HG03521 (cell line): ENCODE data around the gene ADAMTSL5.
A peak's percentile ranks its signal among the peaks of the same experiment; 100 is the strongest.
"Not testable (repeated sequence)": the region's sequence is repeated elsewhere in the genome, so short reads cannot be mapped to it uniquely, and the experiment has no call there.

Experiments
- ATAC-seq: cut with Tn5 transposase; IDR thresholded peaks from one replicate; pipeline ENCODE4 v1.9.1; 2021; ENCODE audit warnings: mild to moderate bottlenecking, moderate library complexity; ENCODE audit not compliant: unreplicated experiment

ADAMTSL5 gene

DNA sequence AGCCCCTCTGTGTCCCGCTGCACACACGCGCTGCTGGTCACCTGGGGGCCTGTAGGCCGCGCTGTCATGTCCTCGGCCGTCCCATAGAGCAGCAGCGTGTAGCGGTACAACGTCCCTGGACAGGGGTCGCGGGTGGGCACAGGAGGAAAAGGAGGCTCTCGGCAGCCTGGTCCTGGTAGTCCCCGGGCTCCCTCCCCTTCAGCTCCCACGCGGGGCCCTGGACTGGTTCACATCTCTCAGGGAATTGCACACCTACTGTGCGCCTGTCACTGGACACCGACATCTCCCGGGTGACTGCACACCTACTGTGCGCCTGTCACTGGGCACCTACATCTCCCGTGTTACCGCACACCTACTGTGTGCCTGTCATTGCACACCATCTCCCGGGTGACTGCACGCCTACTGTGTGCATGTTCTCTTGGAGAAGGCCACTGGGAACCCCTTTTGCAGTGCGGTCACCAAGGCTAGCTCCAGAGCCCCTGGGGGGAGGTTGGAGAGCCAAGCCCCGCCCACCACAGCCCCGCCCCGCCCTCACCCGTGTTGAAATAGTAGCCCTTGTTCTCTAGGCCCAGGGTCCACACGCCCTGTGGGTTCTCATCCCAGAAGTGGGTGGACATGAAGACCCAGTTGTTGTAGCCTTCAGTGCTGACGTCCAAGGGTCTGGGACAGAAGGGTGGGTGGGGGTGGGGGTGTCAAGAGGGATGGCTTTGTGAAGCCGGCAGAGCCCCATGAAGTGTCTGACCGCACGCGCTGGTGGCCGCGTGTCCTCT, 30.3 kb downstream of the ADAMTSL5 start:
- no peak for ATAC-seq

DNA sequence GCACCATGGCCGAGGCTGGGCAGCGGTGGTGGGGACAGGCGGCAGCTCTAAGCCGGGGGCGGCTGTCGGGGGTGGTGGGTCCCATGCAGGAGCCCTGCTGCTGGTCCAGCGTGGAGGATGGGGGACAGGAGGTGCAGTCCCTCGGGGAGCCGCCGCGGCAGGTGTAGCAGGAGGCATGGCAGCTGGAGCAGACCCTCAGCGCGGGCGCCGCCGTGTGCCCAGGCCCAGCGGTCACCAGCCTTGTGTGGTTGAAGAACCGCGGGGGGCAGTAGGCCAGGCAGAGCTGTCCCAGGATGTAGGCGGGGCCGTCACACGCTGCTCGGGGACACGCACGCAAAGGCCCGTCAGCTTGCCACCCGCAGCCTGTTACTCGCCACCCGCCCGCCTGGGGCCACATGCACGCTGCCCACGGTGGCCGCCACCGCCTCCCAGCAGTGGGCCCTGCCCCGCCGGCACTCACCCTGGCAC, 30.9 kb downstream of the ADAMTSL5 start:
- no peak for ATAC-seq

DNA sequence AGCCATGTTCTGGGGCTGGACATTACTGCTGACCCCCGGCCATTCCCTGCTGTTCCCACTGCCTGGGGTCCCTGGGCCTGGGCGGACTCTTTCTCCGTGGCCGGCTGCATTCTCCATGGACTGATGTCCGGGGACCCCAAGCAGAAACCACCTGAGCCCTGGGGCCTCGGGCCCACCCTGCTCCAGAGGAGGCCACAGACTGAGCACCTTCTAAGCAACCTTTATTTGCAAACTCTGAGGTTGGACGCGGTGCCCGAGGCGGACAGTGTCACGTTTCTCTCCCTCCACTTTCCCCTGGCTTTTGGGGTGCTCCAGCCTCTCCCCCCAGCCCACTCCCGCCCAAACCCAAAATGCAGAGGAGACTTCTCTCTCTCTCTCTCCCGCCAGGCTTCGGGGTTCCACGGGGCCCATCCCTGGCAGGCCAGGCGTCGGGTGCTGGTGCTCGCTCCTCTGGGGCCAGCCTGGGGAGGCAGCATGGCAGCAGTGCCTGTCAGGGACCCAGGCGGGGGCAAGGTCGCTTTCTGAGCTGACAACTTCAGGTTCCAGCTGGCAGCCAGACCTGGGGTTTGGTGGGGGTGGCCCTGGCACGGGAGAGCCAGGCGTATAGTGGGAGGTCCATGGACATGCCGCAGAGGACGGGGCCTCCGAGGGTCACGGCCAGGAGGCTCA, 31.5 kb downstream of the ADAMTSL5 start:
- ATAC-seq: no peak

- ATAC-seq: peak; percentile 78
Observed at GRCh38 chr19:1478934-1479707, 33.7 kb downstream of the ADAMTSL5 start, which contains the start of gene C19orf25. Gene C19orf25, minus strand, starts transcription at chr19:1479215. Its CDS starts 312 bp downstream, at chr19:1478903.

GRCh38 chr19:1477056-1477455, 35.8 kb downstream of the ADAMTSL5 start:
- not testable (repeated sequence) for ATAC-seq

GRCh38 chr19:1475751-1476437, 36.9 kb downstream of the ADAMTSL5 start:
- no peak for ATAC-seq

DNA sequence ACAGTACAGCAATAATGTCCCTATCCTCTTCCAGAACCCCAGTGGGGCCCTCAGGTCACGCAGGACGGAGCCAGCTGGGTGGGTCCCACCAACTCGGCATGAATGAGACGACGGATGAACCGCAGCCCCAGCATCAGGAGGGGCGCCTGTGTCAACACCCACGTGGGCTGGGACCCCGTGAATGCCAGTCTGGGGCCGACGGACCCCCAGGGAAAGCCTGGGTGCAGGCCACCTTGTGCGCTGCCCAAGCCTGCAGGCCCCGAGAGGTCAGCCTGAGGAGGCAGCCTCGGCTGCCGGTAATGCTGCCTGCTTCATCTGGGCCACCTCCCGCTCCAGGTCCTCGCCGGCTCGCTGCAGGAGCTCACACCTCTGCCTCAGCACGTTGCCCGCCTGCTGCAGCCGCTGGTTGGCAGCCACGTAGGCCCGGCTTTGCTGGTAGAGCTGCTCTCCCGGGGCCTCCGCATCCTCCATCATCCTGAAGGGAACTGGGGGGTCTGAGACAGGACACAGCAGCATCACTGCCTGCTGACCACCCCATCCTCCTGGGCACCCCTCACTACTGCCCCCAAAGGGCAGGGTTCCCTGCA, 38.0 kb downstream of the ADAMTSL5 start:
- no peak for ATAC-seq

GRCh38 chr19:1474011-1474764, 38.6 kb downstream of the ADAMTSL5 start:
- ATAC-seq: no peak

DNA sequence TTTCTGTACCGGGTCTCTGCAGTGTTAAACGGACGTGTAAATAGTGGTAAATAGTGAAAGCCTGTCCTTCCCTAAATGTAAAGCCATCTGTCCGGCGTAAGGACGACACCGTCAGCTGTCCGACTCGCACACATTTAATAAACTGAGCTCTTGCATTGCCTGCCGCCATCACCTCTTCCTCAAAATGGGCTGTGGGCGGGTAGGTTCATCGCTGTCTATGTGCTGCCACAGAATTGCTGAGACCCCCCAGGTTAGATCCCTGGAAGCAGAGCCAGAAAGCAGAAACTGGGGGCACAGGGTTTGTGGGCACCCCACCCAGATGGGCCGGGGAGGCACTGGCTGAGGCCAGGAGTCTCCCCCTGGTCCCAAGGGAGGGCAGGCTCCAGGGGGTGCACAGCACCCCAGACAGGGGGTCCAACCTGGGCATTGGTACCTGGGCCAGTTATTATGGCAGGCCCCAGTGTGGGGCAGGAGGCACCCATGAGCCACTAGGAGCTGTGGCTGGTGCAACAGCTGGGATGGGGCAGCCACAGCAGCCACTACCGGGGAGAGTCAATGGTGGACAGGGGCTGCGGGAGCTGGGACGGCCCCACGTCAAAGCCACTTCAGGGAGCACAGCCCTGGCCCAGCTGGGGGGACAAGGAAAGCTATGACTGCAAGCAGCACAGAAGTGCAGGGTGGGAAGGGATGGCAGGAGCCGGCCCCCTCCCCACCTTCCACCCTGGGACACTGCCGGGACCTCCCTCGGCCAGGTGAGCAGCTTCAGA, 39.6 kb downstream of the ADAMTSL5 start:
- no peak for ATAC-seq

DNA sequence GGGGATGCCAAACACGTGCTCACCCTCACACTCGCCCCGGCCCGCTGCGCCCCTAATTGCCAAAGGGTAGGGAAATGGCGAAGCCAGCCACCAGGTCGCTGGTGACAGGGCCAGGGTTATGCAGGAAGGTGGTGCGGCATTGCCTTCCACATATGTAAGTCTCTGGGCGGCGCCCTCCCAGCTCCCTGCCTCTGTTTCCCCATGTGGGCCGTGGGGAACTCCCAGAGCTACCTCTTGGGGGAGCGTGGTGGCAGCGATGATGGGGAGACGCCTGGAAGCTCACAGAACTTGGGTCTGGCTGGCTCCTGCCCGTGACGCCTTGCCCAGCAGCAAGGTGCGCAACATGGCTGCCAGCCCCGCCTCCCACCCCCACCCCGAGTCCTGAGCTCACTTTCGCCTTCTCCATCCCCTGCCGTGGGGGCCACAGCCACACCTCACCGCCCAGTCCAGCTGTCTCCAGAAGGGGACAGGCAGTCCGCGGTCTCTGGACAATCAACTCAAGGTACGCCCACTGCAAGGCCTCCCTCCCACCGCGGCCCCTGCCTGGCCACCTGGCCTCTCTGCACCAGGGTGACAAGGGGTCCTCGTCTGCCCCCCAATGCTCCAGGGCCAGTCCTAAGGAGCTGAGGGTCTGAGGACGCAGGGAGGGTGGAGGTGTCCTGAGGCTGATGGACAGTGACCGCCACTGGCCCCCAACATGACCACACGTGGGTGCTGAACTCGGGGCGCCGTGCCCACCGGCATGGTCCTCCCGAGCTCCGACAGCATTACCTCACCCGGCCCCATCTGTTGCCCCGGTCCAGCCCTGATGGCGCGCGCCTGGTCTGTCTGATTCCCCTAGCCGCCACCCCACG, 40.4 kb downstream of the ADAMTSL5 start:
- no peak for ATAC-seq

GRCh38 chr19:1471515-1472160, 41.2 kb downstream of the ADAMTSL5 start:
- ATAC-seq: no peak

DNA sequence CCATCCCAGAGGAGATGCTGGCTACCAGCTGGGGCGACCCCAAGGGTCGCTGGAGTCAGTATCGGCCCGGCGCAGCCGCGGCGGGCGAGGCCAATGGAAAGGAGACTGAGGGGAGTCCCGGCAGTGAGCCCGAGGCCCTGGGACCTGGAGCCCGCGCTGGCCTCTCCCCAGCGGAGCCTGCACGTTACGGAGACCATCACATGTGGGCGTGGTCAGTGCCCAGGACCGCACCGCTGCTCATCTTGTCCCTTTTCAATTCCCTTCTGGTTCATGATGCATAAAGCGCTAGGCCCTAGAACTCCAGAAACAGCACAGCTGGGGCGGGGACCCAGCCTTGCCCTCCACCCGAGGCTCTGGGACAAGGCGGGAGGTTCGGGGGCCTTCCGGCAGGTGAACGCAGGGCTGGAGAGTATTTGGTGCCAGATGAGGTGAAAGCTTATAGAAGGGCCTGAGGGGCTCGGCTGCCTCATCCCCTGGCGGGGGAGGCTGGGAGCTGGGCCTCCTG, 41.8 kb downstream of the ADAMTSL5 start:
- no peak for ATAC-seq

GRCh38 chr19:1470305-1471009, 42.4 kb downstream of the ADAMTSL5 start:
- no peak for ATAC-seq

DNA sequence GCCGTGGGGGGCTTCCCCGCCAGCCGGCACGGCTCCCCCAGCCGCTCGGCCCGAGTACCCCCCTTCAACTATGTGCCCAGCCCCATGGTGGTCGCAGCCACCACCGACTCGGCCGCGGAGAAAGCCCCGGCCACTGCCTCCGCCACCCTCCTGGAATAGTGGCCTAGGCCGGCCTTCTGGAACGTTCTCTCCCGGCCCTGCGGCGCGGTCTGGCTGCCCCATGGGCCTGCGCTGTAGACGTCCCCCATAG, 42.8 kb downstream of the ADAMTSL5 start:
- ATAC-seq: no peak

GRCh38 chr19:1469255-1470054, 43.4 kb downstream of the ADAMTSL5 start:
- no peak for ATAC-seq

DNA sequence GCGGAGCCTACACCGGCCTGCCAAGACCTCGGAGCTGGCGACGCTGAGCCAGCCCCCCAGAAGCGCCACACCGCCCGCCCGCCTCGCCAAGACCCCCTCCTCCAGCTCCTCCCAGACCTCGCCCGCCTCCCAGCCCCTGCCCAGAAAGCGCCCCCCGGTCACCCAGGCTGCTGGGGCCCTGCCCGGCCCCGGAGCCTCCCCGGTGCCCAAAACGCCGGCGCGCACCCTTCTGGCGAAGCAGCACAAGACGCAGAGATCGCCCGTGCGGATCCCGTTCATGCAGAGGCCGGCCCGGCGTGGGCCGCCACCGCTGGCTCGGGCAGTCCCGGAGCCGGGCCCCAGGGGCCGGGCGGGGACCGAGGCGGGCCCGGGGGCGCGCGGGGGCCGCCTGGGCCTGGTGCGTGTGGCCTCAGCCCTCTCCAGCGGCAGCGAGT, 44.0 kb downstream of the ADAMTSL5 start:
- no peak for ATAC-seq
